ENCODE data around the gene TRIM65.

TRIM65 gene

DNA sequence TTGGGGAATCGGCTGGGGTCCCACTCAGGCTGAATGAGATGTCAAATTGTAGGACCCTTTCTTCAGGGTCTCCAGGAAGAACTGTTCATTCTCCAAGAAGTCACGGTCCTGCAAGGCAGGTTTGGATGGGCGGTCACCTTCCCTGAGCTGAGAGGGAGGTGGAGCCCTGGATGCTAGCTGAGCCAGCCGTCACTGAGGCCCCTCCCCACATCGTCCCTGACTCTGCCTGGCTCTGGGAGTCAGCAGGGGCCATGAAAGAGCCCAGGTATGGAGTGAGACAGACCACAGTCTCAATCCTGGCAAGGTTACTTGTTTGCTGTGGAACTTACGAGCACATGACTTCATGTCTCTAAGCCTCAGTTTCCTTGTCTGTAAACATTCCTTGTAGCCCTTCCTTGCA, 13.9 kb upstream of the TRIM65 start:
- TF ChIP-seq, protein P1, sequence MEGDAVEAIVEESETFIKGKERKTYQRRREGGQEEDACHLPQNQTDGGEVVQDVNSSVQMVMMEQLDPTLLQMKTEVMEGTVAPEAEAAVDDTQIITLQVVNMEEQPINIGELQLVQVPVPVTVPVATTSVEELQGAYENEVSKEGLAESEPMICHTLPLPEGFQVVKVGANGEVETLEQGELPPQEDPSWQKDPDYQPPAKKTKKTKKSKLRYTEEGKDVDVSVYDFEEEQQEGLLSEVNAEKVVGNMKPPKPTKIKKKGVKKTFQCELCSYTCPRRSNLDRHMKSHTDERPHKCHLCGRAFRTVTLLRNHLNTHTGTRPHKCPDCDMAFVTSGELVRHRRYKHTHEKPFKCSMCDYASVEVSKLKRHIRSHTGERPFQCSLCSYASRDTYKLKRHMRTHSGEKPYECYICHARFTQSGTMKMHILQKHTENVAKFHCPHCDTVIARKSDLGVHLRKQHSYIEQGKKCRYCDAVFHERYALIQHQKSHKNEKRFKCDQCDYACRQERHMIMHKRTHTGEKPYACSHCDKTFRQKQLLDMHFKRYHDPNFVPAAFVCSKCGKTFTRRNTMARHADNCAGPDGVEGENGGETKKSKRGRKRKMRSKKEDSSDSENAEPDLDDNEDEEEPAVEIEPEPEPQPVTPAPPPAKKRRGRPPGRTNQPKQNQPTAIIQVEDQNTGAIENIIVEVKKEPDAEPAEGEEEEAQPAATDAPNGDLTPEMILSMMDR (IDR thresholded peaks at IDR 0.05; ENCODE audit: low read depth, low read length), result no peak
- TF ChIP-seq EZH2phosphoT487 (IDR thresholded peaks at IDR 0.05; ENCODE audit: low read depth), result no peak
- Histone ChIP-seq H3K9ac (ENCODE audit: low read length) (no peak overlapping the region), H3K36me3 (replicated peaks; ENCODE audit: low read depth, low read length) (no peaks in the 10 kb centered on the region), H3K27ac (ENCODE audit: low read length) (no peak overlapping the region), H3K27me3 (ENCODE audit: low read depth, low read length) (no peaks in the 10 kb centered on the region), H3K4me1 (ENCODE audit: low read length) (peaks cover 9% of the 10 kb centered on the region), H4K20me1 (ENCODE audit: insufficient read depth, low read length) (no peaks in the 10 kb centered on the region), H3K4me2 (ENCODE audit: low read length) (no peak overlapping the region), H3K4me3 (ENCODE audit: low read length) (no peak overlapping the region), H3K79me2 (ENCODE audit: low read length) (no peaks in the 10 kb centered on the region), H3K9me3 (ENCODE audit: insufficient read depth, low read length) (peaks cover 3% of the 10 kb centered on the region; the same call in 1 of the 2 replicates), H2AFZ (ENCODE audit: low read depth, low read length) (no peak overlapping the region)

DNA sequence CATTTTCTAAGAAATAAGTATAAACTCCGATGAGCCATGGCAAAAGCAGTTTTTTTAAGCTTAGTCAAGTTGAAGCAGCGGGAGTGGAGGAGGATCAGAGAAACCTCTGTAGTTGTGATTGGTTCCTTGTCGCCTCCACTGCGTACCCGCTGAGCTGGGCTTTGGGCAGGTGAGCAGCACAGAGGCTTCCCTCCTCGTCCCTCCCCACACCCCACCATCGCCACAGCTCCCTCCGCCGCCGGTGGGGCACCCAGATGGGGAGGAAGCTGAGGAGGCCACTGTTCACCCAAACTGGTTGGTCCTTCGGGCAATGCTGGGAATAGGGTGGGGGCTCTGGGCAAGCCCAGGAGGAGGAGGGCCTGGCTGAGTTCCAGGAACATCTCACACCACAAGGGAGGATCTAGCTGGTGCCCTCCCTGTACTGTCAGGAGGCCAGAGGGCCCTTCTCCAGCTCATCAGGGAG, 13.1 kb upstream of the TRIM65 start:
- no peaks in the 10 kb centered on the region for H3K36me3 ChIP-seq (replicated peaks; ENCODE audit: low read depth, low read length)
- no peak overlapping the region for H3K4me3 ChIP-seq (ENCODE audit: low read length)
- H3K9me3 ChIP-seq (ENCODE audit: insufficient read depth, low read length), result peaks cover 3% of the 10 kb centered on the region; the same call in 1 of the 2 replicates
- H2AFZ ChIP-seq (ENCODE audit: low read depth, low read length), result no peak overlapping the region
- no peak overlapping the region for H3K27ac ChIP-seq (ENCODE audit: low read length)
- TF ChIP-seq, protein P1 (IDR thresholded peaks at IDR 0.05; ENCODE audit: low read depth, low read length), result no peak
- no peak for TF ChIP-seq EZH2phosphoT487 (IDR thresholded peaks at IDR 0.05; ENCODE audit: low read depth)
- H3K9ac ChIP-seq (ENCODE audit: low read length), result no peak overlapping the region
- H3K4me1 ChIP-seq (ENCODE audit: low read length), result peaks cover 10% of the 10 kb centered on the region
- no peaks in the 10 kb centered on the region for H3K79me2 ChIP-seq (ENCODE audit: low read length)
- no peaks in the 10 kb centered on the region for H3K27me3 ChIP-seq (ENCODE audit: low read depth, low read length)
- no peak overlapping the region for H3K4me2 ChIP-seq (ENCODE audit: low read length)
- no peaks in the 10 kb centered on the region for H4K20me1 ChIP-seq (ENCODE audit: insufficient read depth, low read length)

DNA sequence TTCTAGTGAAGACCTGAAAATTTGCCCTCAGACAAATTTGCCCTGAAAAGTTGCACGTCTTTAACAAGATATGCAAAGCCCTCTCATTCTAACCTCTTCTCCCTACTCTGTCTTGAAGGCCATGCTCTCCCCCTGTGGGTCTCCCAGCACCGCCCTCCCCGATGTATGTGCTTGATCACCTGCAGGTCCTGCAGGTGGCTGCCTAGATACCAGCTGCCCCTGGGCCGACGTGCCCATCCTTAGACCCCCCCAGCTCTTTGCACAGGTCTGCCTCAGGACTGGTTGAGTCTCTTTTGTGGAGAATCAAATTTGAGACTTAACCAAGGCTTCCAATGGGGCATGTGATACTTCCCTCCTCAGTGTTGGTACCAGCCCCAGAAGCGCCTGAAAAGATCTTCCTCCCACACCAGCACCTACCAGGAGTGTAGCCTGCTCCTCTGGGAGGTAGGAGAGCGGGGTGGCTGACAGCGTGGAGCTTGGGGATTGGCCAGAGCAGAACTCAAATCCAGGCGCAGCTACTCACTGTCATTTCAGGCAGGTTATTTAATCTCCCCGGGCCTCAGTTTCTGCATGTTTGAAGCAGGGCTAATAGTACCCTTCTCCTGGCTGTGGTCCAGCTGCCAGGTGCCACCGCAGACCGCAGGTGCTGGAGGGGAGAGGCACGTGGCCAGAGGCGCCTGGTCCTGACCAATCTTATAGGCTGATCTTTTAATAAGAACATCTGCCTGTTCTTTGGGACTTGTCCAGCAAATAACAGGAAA, 12.5 kb upstream of the TRIM65 start:
- Histone ChIP-seq H3K27ac (ENCODE audit: low read length) (no peak overlapping the region), H3K9ac (ENCODE audit: low read length) (no peak overlapping the region)
- TF ChIP-seq EZH2phosphoT487 (IDR thresholded peaks at IDR 0.05; ENCODE audit: low read depth), result no peak
- TF ChIP-seq, protein P1 (IDR thresholded peaks at IDR 0.05; ENCODE audit: low read depth, low read length), result no peak

DNA sequence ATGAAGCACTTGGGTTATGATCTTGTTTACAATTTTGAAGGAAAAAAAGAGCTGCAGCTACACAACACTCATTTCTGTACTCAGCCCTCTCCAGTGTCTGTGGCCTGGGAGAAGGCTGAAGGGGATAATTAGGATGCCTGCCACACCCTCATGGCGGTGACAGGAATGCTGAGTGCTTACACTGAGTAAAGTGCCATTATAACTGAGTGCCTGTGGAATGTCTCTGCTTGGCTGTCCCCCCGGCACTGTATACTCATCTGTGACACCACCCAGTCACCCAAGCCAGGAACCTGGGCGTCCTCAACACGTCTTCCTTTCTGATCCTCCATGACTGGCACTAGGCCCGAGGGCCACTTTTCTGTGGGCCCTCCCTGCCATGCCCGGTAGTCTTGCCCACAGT, 11.4 kb upstream of the TRIM65 start:
- TF ChIP-seq, protein P1 (IDR thresholded peaks at IDR 0.05; ENCODE audit: low read depth, low read length), result no peak
- TF ChIP-seq EZH2phosphoT487 (IDR thresholded peaks at IDR 0.05; ENCODE audit: low read depth), result no peak
- Histone ChIP-seq H3K9me3 (ENCODE audit: insufficient read depth, low read length) (peaks cover 3% of the 10 kb centered on the region; the same call in 1 of the 2 replicates), H3K27me3 (ENCODE audit: low read depth, low read length) (no peaks in the 10 kb centered on the region), H4K20me1 (ENCODE audit: insufficient read depth, low read length) (no peaks in the 10 kb centered on the region), H2AFZ (ENCODE audit: low read depth, low read length) (no peak overlapping the region), H3K9ac (ENCODE audit: low read length) (no peak overlapping the region), H3K79me2 (ENCODE audit: low read length) (peaks cover 13% of the 10 kb centered on the region), H3K4me3 (ENCODE audit: low read length) (no peak overlapping the region), H3K4me1 (ENCODE audit: low read length) (peaks cover 17% of the 10 kb centered on the region), H3K4me2 (ENCODE audit: low read length) (no peak overlapping the region), H3K27ac (ENCODE audit: low read length) (no peak overlapping the region), H3K36me3 (replicated peaks; ENCODE audit: low read depth, low read length) (no peaks in the 10 kb centered on the region)

More for the DNA sequence above, 12.5 kb upstream of the TRIM65 start:
- Histone ChIP-seq H2AFZ (ENCODE audit: low read depth, low read length) (no peak overlapping the region), H3K36me3 (replicated peaks; ENCODE audit: low read depth, low read length) (no peaks in the 10 kb centered on the region), H3K9me3 (ENCODE audit: insufficient read depth, low read length) (peaks cover 3% of the 10 kb centered on the region; the same call in 1 of the 2 replicates), H4K20me1 (ENCODE audit: insufficient read depth, low read length) (no peaks in the 10 kb centered on the region), H3K4me2 (ENCODE audit: low read length) (no peak overlapping the region), H3K27me3 (ENCODE audit: low read depth, low read length) (no peaks in the 10 kb centered on the region), H3K79me2 (ENCODE audit: low read length) (peaks cover 3% of the 10 kb centered on the region), H3K4me3 (ENCODE audit: low read length) (no peak overlapping the region), H3K4me1 (ENCODE audit: low read length) (peaks cover 10% of the 10 kb centered on the region)

Data from OCI-LY3 (cell line).